HepG2 (cell line): Measurements from ENCODE around the gene DDX23. TPM values are rescaled to one million over a fixed set of nuclear protein-coding genes. Genes with fewer than 3 reads are reported as not detected.

ENCODE experiments used
- ATF4 ChIP-seq, 2 experiments: fragments of 450-650 bp in 1 of 2; sonication (generic) in 1 of 2; formaldehyde crosslinking; IDR thresholded peaks; 2 replicates each; pipeline versions ENCODE4 v1.5.0 to v1.8.0; 2020 to 2022; ENCODE audit warnings: mild to moderate bottlenecking in 1 of 2, missing genetic modification reagents in 1 of 2
- ATF6 ChIP-seq: sonication (generic); formaldehyde crosslinking; conservative IDR thresholded peaks from 2 replicates; pipeline ENCODE4 v1.4.0; 2020; ENCODE audit warnings: missing genetic modification reagents
- CCAR2 ChIP-seq: fragments of 200-400 bp; formaldehyde crosslinking; optimal IDR thresholded peaks from 2 replicates; pipeline ENCODE3; 2018; ENCODE audit warnings: low read depth, mild to moderate bottlenecking, low read length, moderate library complexity
- EP300 ChIP-seq, 3 experiments: sonication (generic) in 1 of 3; formaldehyde crosslinking in 1 of 3; IDR thresholded peaks; 2 replicates each; pipeline versions ENCODE4 v1.5.1 to v1.6.1; 2011 to 2020; ENCODE audit warnings: low read depth in 2 of 3, low read length in 2 of 3, borderline replicate concordance in 1 of 3, improper control_type of control experiment in 1 of 3, mild to moderate bottlenecking in 1 of 3, missing genetic modification reagents in 1 of 3, moderate library complexity in 1 of 3
- ESRRA ChIP-seq: sonication (generic); formaldehyde crosslinking; IDR thresholded peaks from 2 replicates; pipeline ENCODE4 v1.5.1; 2020; ENCODE audit warnings: mild to moderate bottlenecking, low read depth, missing genetic modification reagents
- FOXA1 ChIP-seq, 2 experiments: fragments of 450-650 bp in 1 of 2; sonication (generic) in 1 of 2; formaldehyde crosslinking in 1 of 2; IDR thresholded peaks; 2 replicates each; pipeline versions ENCODE4 v1.4.0 to v1.6.1; 2016 to 2020; ENCODE audit warnings: missing genetic modification reagents in 1 of 2
- GLI4 ChIP-seq: sonication (generic); formaldehyde crosslinking; IDR thresholded peaks from 2 replicates; pipeline ENCODE4 v1.5.1; 2020; ENCODE audit warnings: missing genetic modification reagents, mild to moderate bottlenecking, moderate library complexity, borderline replicate concordance
- HDAC1 ChIP-seq: sonication (generic); formaldehyde crosslinking; IDR thresholded peaks from 2 replicates; pipeline ENCODE4 v1.5.1; 2020; ENCODE audit warnings: mild to moderate bottlenecking, missing genetic modification reagents
- HIVEP1 ChIP-seq: sonication (generic); formaldehyde crosslinking; IDR thresholded peaks from 2 replicates; pipeline ENCODE4 v1.4.0; 2020; ENCODE audit warnings: mild to moderate bottlenecking, missing genetic modification reagents
- HOXA5 ChIP-seq: sonication (generic); formaldehyde crosslinking; IDR thresholded peaks from 2 replicates; pipeline ENCODE4 v1.4.0; 2020; ENCODE audit warnings: missing genetic modification reagents
- IRF9 ChIP-seq: sonication (generic); formaldehyde crosslinking; IDR thresholded peaks from 2 replicates; pipeline ENCODE4 v1.8.0; 2022; ENCODE audit warnings: missing genetic modification reagents, mild to moderate bottlenecking, borderline replicate concordance
- MEF2D ChIP-seq: sonication (generic); formaldehyde crosslinking; IDR thresholded peaks from 2 replicates; pipeline ENCODE4 v1.5.1; 2020; ENCODE audit warnings: mild to moderate bottlenecking, missing genetic modification reagents
- PHB2 ChIP-seq: fragments of 450-650 bp; IDR thresholded peaks from 2 replicates; pipeline ENCODE4 v1.6.1; 2018; ENCODE audit not compliant: partially characterized antibody
- RFX1 ChIP-seq: fragments of 450-650 bp; IDR thresholded peaks from 2 replicates; pipeline ENCODE4 v1.6.1; 2017
- RXRB ChIP-seq: IDR thresholded peaks from 2 replicates; pipeline ENCODE4 v1.6.1; 2016; ENCODE audit warnings: borderline replicate concordance, missing genetic modification reagents, missing compliant biosample characterization
- SOX5 ChIP-seq: IDR thresholded peaks from 2 replicates; pipeline ENCODE4 v1.6.1; 2016; ENCODE audit warnings: borderline replicate concordance
- ZFX ChIP-seq: sonication (generic); formaldehyde crosslinking; IDR thresholded peaks from 2 replicates; pipeline ENCODE4 v1.4.0; 2020; ENCODE audit warnings: mild to moderate bottlenecking, low read depth, missing genetic modification reagents, moderate library complexity
- ZNF331 ChIP-seq: sonication (generic); formaldehyde crosslinking; IDR thresholded peaks from 2 replicates; pipeline ENCODE4 v1.4.0; 2020; ENCODE audit warnings: missing genetic modification reagents
- ZNF574 ChIP-seq: sonication (generic); formaldehyde crosslinking; IDR thresholded peaks from 2 replicates; pipeline ENCODE4 v1.4.0; 2020; ENCODE audit warnings: missing genetic modification reagents
- ZNF724P ChIP-seq: sonication (generic); formaldehyde crosslinking; IDR thresholded peaks from 2 replicates; pipeline ENCODE4 v1.8.0; 2022; ENCODE audit warnings: missing genetic modification reagents, borderline replicate concordance
- ZNF75D ChIP-seq: sonication (generic); formaldehyde crosslinking; IDR thresholded peaks from 2 replicates; pipeline ENCODE4 v1.8.1; 2023; ENCODE audit warnings: missing genetic modification reagents, mild to moderate bottlenecking, borderline replicate concordance
- polyA plus RNA-seq, 8 experiments: library from polyadenylated mRNA; depleted of rRNA in 3 of 8; stranded (reverse) in 7 of 8; unstranded in 1 of 8; fragments of >200 nt; fragmentation: Illumina TruSeq in 4 of 8; extraction: Trizol in 4 of 8; gene quantifications; 2 replicates each; pipeline versions ENCODE4 v1.2.1 to v1.2.3, GENCODE V29; 2011 to 2016; ENCODE audit warnings: low read depth in 4 of 8, missing spikeins in 1 of 8, mixed read lengths in 1 of 8; ENCODE audit not compliant: insufficient read depth in 1 of 8
- total RNA-seq, 5 experiments: library from RNA; depleted of rRNA; stranded (reverse); fragments of >200 nt; fragmentation: Illumina TruSeq; extraction: Trizol; gene quantifications; 2 replicates each; pipeline ENCODE4 v1.2.3, GENCODE V29; 2016; ENCODE audit warnings: low read depth in 1 of 5

The DDX23 gene
- total and polyA plus RNA-seq, 2 of the 13 experiments (the other 11 are each of a cell fraction or from before 2014, with no cell fraction given): 35.7 to 90.0 TPM

GRCh38 chr12:48810903-48811431 lies 41.0 kb downstream of the DDX23 start (continued):
- TF ChIP-seq ZNF574 (CRISPR knock-in tag): peak; percentile 42; the same call in 1 of the 2 replicates
- peak; percentile 28; the same call in 1 of the 2 replicates for TF ChIP-seq ZFX
- TF ChIP-seq HDAC1: peak; percentile 34; the same call in 1 of the 2 replicates
- no peak for TF ChIP-seq CCAR2
- TF ChIP-seq ZNF724P: no peak; the same call in 1 of the 2 replicates
- 0 out of 2 replicates have a peak, but pooled peaks have one; percentile 47 for TF ChIP-seq ZNF331 (CRISPR knock-in tag)
- no peak for TF ChIP-seq ZNF75D (CRISPR knock-in tag)
- TF ChIP-seq ATF4 (CRISPR knock-in tag; IDR thresholded peaks at IDR 0.05): 0 out of 4 replicates have a peak, but pooled peaks of 1 of the 2 experiments have one; percentile 33
- no peak for TF ChIP-seq MEF2D (CRISPR knock-in tag)
- TF ChIP-seq PHB2: no peak
- peak; percentile 25; the same call in 1 of the 2 replicates for TF ChIP-seq SOX5 (CRISPR knock-in tag)
- TF ChIP-seq EP300 (IDR thresholded peaks at IDR 0.05; ENCODE audit: low read depth in 2 of 2, low read length in 2 of 2): peak in 1 of 2 experiments; percentile 40; a peak in 1 of 4 replicates
- TF ChIP-seq EP300 (CRISPR knock-in tag; IDR thresholded peaks at IDR 0.05; ENCODE audit: borderline replicate concordance): peak; percentile 66; the same call in 1 of the 2 replicates
- TF ChIP-seq HOXA5: no peak
- no peak for TF ChIP-seq GLI4 (CRISPR knock-in tag)
- no peak for TF ChIP-seq HIVEP1 (CRISPR knock-in tag)
- no peak for TF ChIP-seq FOXA1 (IDR thresholded peaks at IDR 0.05)
- TF ChIP-seq FOXA1 (CRISPR knock-in tag; IDR thresholded peaks at IDR 0.05): peak; percentile 52
- no peak for TF ChIP-seq ATF6 (CRISPR knock-in tag)
- TF ChIP-seq IRF9 (CRISPR knock-in tag): no peak
- TF ChIP-seq RFX1: no peak
- peak; percentile 15; the same call in 1 of the 2 replicates for TF ChIP-seq RXRB (CRISPR knock-in tag)
- TF ChIP-seq ESRRA (CRISPR knock-in tag): peak; percentile 67; the same call in 1 of the 2 replicates
